ENCODE data around the gene TMCO4. TPM values are rescaled to one million over a fixed set of nuclear protein-coding genes. Genes with fewer than 3 reads are reported as not detected.
"Not testable (repeated sequence)": the region's sequence is repeated elsewhere in the genome, so short reads cannot be mapped to it uniquely, and the experiment has no call there.

Gene TMCO4
- 10 to 100 TPM; 14.5 to 21.1 (median 17.2) TPM for polyA plus RNA-seq (ENCODE audit: insufficient read depth in 1 of 5, insufficient read length in 5 of 5, low replicate concordance in 1 of 5)
- long read RNA-seq, donor 1, result 0 reads
- long read RNA-seq, donor 2, result 0 reads
- long read RNA-seq, donor 3, result 0 reads
- long read RNA-seq, donor 4, partial matches to known transcripts, result 0 of 1 reads
- long read RNA-seq, donor 4, other reads (novel, unspliced or antisense), result 0 of 1 reads
- long read RNA-seq, donor 5, result 0 reads
- long read RNA-seq, donor 6, result 0 reads
- long read RNA-seq, donor 7, result 0 reads
- long read RNA-seq, donor 8, result 0 reads

GRCh38 chr1:19799230-19800075, at the start of gene TMCO4:
Gene TMCO4, minus strand, starts transcription at chr1:19799916. Its CDS starts 19,158 bp downstream, at chr1:19780758.
- no peak for DNase-seq

GRCh38 chr1:19849307-19849706, 49.6 kb upstream of the TMCO4 start:
- DNase-seq, result not testable (repeated sequence)

- DNase-seq, result not testable (repeated sequence)
These were observed 47.6 kb upstream of the TMCO4 start for GRCh38 chr1:19847334-19847733.

GRCh38 chr1:19846338-19846737, 46.6 kb upstream of the TMCO4 start:
- no peak for DNase-seq

GRCh38 chr1:19845555-19845954, 45.8 kb upstream of the TMCO4 start:
- DNase-seq, result no peak

- no peak for DNase-seq
These were observed 45.2 kb upstream of the TMCO4 start for GRCh38 chr1:19844731-19845495.

GRCh38 chr1:19840228-19840627, 40.5 kb upstream of the TMCO4 start:
- DNase-seq, result no peak

GRCh38 chr1:19837866-19838265, 38.1 kb upstream of the TMCO4 start:
- DNase-seq, result no peak

GRCh38 chr1:19835578-19835977, 35.9 kb upstream of the TMCO4 start:
- DNase-seq, result no peak

- no peak for DNase-seq
These were observed 31.7 kb upstream of the TMCO4 start for GRCh38 chr1:19831441-19831840.

- no peak for DNase-seq
These were observed 28.8 kb upstream of the TMCO4 start for GRCh38 chr1:19828546-19828945.

GRCh38 chr1:19825298-19825697, 25.6 kb upstream of the TMCO4 start:
- DNase-seq, result no peak

GRCh38 chr1:19824541-19824940, 24.8 kb upstream of the TMCO4 start:
- DNase-seq, result no peak

- no peak for DNase-seq
These were observed 24.3 kb upstream of the TMCO4 start for GRCh38 chr1:19824036-19824435.

- no peak for DNase-seq
These were observed 20.0 kb upstream of the TMCO4 start for GRCh38 chr1:19819701-19820100.

GRCh38 chr1:19818324-19818723, 18.6 kb upstream of the TMCO4 start:
- no peak for DNase-seq

GRCh38 chr1:19817160-19817559, 17.4 kb upstream of the TMCO4 start:
- DNase-seq, result no peak

- not testable (repeated sequence) for DNase-seq
These were observed 17.0 kb upstream of the TMCO4 start for GRCh38 chr1:19816737-19817086.

GRCh38 chr1:19815801-19816736, 16.4 kb upstream of the TMCO4 start:
- DNase-seq, result no peak

- peak; percentile 62 to 66 for DNase-seq
These were observed 15.2 kb upstream of the TMCO4 start, which contains the start of gene RNF186 for GRCh38 chr1:19814681-19815503. Gene RNF186, minus strand, starts transcription at chr1:19815283. Its CDS starts 182 bp downstream, at chr1:19815101.
